Measurements from ENCODE around the gene HTR1B.
A peak's percentile ranks its signal among the peaks of the same experiment; 100 is the strongest.

HTR1B gene

GRCh38 chr6:77463308-77463860 lies at the start of gene HTR1B:
Gene HTR1B, minus strand, starts transcription at chr6:77463491. Its CDS starts 88 bp downstream, at chr6:77463403.
- DNase-seq = no peak

- DNase-seq = no peak
Observed at GRCh38 chr6:77512554-77512953, 49.3 kb upstream of the HTR1B start.

- no peak for DNase-seq
Observed at GRCh38 chr6:77511860-77512259, 48.6 kb upstream of the HTR1B start.

GRCh38 chr6:77502981-77503380 lies 39.7 kb upstream of the HTR1B start:
- DNase-seq = no peak

GRCh38 chr6:77492530-77492929 lies 29.2 kb upstream of the HTR1B start:
- no peak for DNase-seq

GRCh38 chr6:77487808-77488425 lies 24.6 kb upstream of the HTR1B start:
- DNase-seq = no peak

GRCh38 chr6:77482981-77483380 lies 19.7 kb upstream of the HTR1B start:
- no peak for DNase-seq

GRCh38 chr6:77474973-77475372 lies 11.7 kb upstream of the HTR1B start:
- DNase-seq = no peak

- DNase-seq = no peak
Observed at GRCh38 chr6:77474286-77474956, 11.1 kb upstream of the HTR1B start.

GRCh38 chr6:77470983-77471382 lies 7.7 kb upstream of the HTR1B start:
- no peak for DNase-seq

- DNase-seq = no peak
Observed at GRCh38 chr6:77468939-77469338, 5.6 kb upstream of the HTR1B start.

- DNase-seq = peak; percentile 18
Observed at GRCh38 chr6:77466451-77467437, 3.5 kb upstream of the HTR1B start.

GRCh38 chr6:77466055-77466450 lies 2.8 kb upstream of the HTR1B start:
- DNase-seq = peak; percentile 51

- no peak for DNase-seq
Observed at GRCh38 chr6:77464495-77464867, 1.2 kb upstream of the HTR1B start.

GRCh38 chr6:77463861-77464494 lies 687 bp upstream of the HTR1B start:
- DNase-seq = no peak

GRCh38 chr6:77462359-77463307 lies 658 bp downstream of the HTR1B start:
- peak; percentile 4 for DNase-seq

- no peak for DNase-seq
Observed at GRCh38 chr6:77461796-77462195, 1.5 kb downstream of the HTR1B start.

GRCh38 chr6:77458421-77458820 lies 4.9 kb downstream of the HTR1B start:
- no peak for DNase-seq

- DNase-seq = peak; percentile 58
Observed at GRCh38 chr6:77457720-77458349, 5.5 kb downstream of the HTR1B start.

- no peak for DNase-seq
Observed at GRCh38 chr6:77456531-77457248, 6.6 kb downstream of the HTR1B start.

All from stimulated activated CD4-positive, alpha-beta T cell treated with anti-CD3 and anti-CD28 coated beads, Interleukin-15, amount 100 ng/mL, for 24 hours (primary cell).